GM12872 (cell line): ENCODE results near the gene PLA2G2F.

Experiments
- CTCF ChIP-seq: IDR thresholded peaks from 3 replicates; pipeline ENCODE4 v1.5.1; 2011; ENCODE audit warnings: low read depth, mild to moderate bottlenecking, low read length, moderate library complexity; ENCODE audit not compliant: insufficient read depth

PLA2G2F gene

GRCh38 chr1:20178634-20179370, 39.7 kb downstream of the PLA2G2F start:
- TF ChIP-seq CTCF = no peak

GRCh38 chr1:20179371-20180128, 40.4 kb downstream of the PLA2G2F start:
- no peak for TF ChIP-seq CTCF

GRCh38 chr1:20180129-20180843, 41.2 kb downstream of the PLA2G2F start:
- no peak for TF ChIP-seq CTCF

GRCh38 chr1:20180844-20181207, 41.7 kb downstream of the PLA2G2F start:
- TF ChIP-seq CTCF = no peak

GRCh38 chr1:20182415-20182814, 43.3 kb downstream of the PLA2G2F start:
- no peak for TF ChIP-seq CTCF

GRCh38 chr1:20183035-20183434, 43.9 kb downstream of the PLA2G2F start:
- no peak for TF ChIP-seq CTCF

GRCh38 chr1:20183616-20184271, 44.6 kb downstream of the PLA2G2F start:
- TF ChIP-seq CTCF = no peak
